ENCODE measurements around the gene GLMN.
"Not testable (repeated sequence)": the region's sequence is repeated elsewhere in the genome, so short reads cannot be mapped to it uniquely, and the experiment has no call there.

GLMN gene

DNA sequence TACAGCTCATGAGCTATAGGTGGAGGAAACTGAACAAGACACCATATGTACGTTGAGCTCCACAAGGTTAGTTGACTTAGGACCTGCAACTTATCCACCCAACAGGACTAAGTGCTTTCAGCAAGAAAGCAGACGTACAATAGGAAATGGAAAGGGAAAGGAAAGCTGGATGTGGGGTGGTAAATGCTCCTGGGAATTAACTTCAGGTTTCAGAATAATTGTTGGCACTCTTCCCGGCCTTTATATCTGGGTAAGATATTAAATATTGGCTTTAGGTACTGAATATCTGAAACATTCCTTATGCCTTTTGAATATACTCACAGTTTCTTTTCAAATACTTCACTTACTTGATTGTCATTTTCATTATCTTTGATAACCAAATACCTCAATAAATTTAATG, 36.3 kb downstream of the GLMN start:
- Histone ChIP-seq H3K27me3 (ENCODE audit: control insufficient read depth, insufficient read depth, low read length) (no peaks in the 10 kb centered on the region), H3K9ac (no peak overlapping the region), H2AFZ (no peak overlapping the region), H3K36me3 (ENCODE audit: control insufficient read depth, insufficient read depth, low read length) (no peaks in the 10 kb centered on the region), H3K9me3 (ENCODE audit: control insufficient read depth, low read length) (no peaks in the 10 kb centered on the region), H3K4me1 (no peaks in the 10 kb centered on the region), H3K79me2 (no peaks in the 10 kb centered on the region), H3K27ac (no peak overlapping the region), H3K4me3 (ENCODE audit: low read depth, low read length) (no peak overlapping the region), H3K4me2 (ENCODE audit: low read length) (no peak overlapping the region)
- TF ChIP-seq, protein P1, sequence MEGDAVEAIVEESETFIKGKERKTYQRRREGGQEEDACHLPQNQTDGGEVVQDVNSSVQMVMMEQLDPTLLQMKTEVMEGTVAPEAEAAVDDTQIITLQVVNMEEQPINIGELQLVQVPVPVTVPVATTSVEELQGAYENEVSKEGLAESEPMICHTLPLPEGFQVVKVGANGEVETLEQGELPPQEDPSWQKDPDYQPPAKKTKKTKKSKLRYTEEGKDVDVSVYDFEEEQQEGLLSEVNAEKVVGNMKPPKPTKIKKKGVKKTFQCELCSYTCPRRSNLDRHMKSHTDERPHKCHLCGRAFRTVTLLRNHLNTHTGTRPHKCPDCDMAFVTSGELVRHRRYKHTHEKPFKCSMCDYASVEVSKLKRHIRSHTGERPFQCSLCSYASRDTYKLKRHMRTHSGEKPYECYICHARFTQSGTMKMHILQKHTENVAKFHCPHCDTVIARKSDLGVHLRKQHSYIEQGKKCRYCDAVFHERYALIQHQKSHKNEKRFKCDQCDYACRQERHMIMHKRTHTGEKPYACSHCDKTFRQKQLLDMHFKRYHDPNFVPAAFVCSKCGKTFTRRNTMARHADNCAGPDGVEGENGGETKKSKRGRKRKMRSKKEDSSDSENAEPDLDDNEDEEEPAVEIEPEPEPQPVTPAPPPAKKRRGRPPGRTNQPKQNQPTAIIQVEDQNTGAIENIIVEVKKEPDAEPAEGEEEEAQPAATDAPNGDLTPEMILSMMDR (IDR thresholded peaks at IDR 0.05) = no peak

DNA sequence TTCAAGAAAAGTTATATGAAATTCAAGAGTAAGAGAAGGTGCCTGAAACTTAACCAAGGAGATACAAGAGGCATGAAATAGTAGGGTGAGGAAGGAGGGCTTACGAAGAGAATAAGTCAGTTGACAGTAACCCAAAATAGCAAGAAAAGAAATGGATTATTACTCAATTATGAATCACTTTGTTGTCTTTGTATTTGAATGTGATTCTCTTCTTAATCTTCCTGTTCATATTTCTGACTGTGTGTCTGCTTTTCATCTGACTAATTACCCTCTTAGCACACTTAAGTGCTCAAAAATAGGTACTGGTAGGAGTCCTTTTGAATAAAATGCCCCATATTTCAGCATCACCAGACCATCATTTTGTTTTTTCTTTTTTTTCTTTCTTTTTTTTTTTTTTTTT, 39.4 kb downstream of the GLMN start:
- Histone ChIP-seq H2AFZ (no peak overlapping the region), H3K4me1 (no peaks in the 10 kb centered on the region), H3K4me2 (ENCODE audit: low read length) (no peak overlapping the region), H3K4me3 (ENCODE audit: low read depth, low read length) (no peak overlapping the region), H3K79me2 (no peaks in the 10 kb centered on the region), H3K27me3 (ENCODE audit: control insufficient read depth, insufficient read depth, low read length) (no peaks in the 10 kb centered on the region), H3K9me3 (ENCODE audit: control insufficient read depth, low read length) (no peaks in the 10 kb centered on the region), H3K36me3 (ENCODE audit: control insufficient read depth, insufficient read depth, low read length) (no peaks in the 10 kb centered on the region), H3K9ac (no peak overlapping the region), H3K27ac (no peak overlapping the region)
- TF ChIP-seq, protein P1 (IDR thresholded peaks at IDR 0.05) = no peak

DNA sequence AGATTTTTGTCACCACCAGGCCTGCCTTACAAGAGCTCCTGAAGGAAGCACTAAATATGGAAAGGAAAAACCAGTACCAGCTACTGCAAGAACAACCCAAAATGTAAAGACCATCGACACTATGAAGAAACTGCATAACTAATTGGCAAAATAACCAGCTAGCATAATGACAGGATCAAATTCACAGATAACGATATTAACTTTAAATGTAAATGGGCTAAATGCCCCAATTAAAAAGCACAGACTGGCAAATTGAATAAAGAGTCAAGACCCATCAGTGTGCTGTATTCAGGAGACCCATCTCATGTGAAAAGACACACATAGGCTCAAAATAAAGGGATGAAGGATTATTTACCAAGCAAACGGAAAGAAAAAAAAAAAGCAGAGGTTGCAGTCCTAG, 44.1 kb downstream of the GLMN start:
- not testable (repeated sequence) for H3K9me3 ChIP-seq (ENCODE audit: control insufficient read depth, low read length); H3K9ac ChIP-seq; H2AFZ ChIP-seq; H3K79me2 ChIP-seq; H3K4me1 ChIP-seq; H3K27me3 ChIP-seq (ENCODE audit: control insufficient read depth, insufficient read depth, low read length); H3K27ac ChIP-seq; H3K36me3 ChIP-seq (ENCODE audit: control insufficient read depth, insufficient read depth, low read length); H3K4me3 ChIP-seq (ENCODE audit: low read depth, low read length); H3K4me2 ChIP-seq (ENCODE audit: low read length)

DNA sequence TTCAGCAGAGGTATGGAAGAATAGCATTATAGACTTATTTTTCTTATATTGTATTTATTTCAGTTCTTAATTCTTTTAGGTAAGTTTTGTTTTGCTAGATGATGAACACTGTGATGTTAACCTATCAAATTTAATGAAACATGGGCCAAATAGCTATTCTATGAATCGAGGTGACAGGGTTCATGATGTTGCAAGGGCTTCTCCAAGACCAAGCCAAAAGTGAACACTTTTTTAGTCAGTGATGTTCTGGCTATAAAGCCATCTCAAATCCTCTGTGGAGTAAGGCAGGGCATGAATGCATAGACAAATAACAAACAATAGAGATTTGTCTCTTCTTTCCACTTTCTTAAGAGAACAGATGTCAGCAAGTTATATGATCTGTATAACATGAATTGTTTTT, 54.4 kb downstream of the GLMN start:
- TF ChIP-seq, protein P1 (IDR thresholded peaks at IDR 0.05) = no peak
- Histone ChIP-seq H3K79me2 (no peaks in the 10 kb centered on the region), H3K27ac (no peak overlapping the region), H3K9ac (no peak overlapping the region), H3K4me3 (ENCODE audit: low read depth, low read length) (no peak overlapping the region), H3K4me2 (ENCODE audit: low read length) (no peak overlapping the region), H3K36me3 (ENCODE audit: control insufficient read depth, insufficient read depth, low read length) (no peaks in the 10 kb centered on the region), H2AFZ (no peak overlapping the region), H3K27me3 (ENCODE audit: control insufficient read depth, insufficient read depth, low read length) (no peaks in the 10 kb centered on the region), H3K9me3 (ENCODE audit: control insufficient read depth, low read length) (no peaks in the 10 kb centered on the region), H3K4me1 (no peaks in the 10 kb centered on the region)

- Histone ChIP-seq H3K4me3 (ENCODE audit: low read depth, low read length) (no peak overlapping the region), H3K9me3 (ENCODE audit: control insufficient read depth, low read length) (no peaks in the 10 kb centered on the region), H3K9ac (no peak overlapping the region), H3K27ac (no peak overlapping the region), H3K4me2 (ENCODE audit: low read length) (no peak overlapping the region), H3K79me2 (no peaks in the 10 kb centered on the region), H2AFZ (no peak overlapping the region), H3K36me3 (ENCODE audit: control insufficient read depth, insufficient read depth, low read length) (no peaks in the 10 kb centered on the region), H3K27me3 (ENCODE audit: control insufficient read depth, insufficient read depth, low read length) (no peaks in the 10 kb centered on the region), H3K4me1 (no peaks in the 10 kb centered on the region)
- TF ChIP-seq, protein P1 (IDR thresholded peaks at IDR 0.05) = no peak
These were observed 58.8 kb downstream of the GLMN start for GRCh38 chr1:92240034-92240433.
